A172 (cell line): Measurements from ENCODE around the gene NHSL2. TPM values are rescaled to one million over a fixed set of nuclear protein-coding genes. Genes with fewer than 3 reads are reported as not detected.

Experiments
- DNase-seq: peaks from one replicate; pipeline ENCODE4 v3.0.0-alpha.2; 2015; ENCODE audit warnings: low spot score
- total RNA-seq: library from RNA; depleted of rRNA; stranded (reverse); fragments of >200 nt; shearing (Covaris generic); gene quantifications from 2 replicates; pipeline ENCODE4 v1.2.3, GENCODE V29; 2014

Gene NHSL2
- total RNA-seq, 1 experiment from 2014 or later: not detected

DNA sequence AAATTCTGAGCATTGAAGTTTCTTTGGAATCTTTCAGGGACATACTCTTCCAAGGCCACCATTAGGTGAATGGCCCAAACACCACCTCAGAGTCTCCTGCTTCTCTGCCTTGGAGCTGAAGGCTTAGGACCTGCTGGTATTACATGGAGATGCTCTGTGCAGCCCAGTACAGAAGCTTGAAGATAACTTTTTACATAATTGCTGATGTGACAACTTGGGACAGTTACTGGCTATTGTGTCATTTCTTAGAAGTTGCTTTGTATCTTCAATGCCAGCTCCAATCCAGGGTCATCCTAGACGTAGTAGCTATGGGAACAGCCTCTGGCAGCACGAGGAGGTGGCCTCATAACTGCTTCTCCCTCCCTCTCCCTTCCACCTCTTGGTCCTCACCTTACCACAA is 160.6 kb downstream of the NHSL2 start:
- no peak for DNase-seq

DNA sequence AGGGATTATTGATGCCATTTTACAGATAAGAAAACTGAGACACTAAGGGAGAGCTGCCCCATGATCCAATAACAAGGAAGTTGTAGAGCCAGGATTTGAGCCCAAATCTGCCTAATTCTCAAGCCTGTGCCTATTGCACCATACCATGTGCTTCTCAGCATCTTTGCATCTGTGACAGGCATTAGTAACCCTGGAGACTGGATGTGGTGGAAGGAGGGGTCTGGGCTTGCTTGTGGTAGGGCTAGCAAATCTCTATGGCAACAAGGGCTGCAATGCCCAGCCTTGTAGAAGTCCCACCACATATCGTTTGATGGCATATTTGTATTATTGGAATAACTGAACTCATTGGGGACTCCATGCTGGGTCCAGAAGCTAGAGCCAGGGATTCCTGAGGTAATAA is 163.0 kb downstream of the NHSL2 start:
- no peak for DNase-seq

- no peak for DNase-seq
Measured at GRCh38 chrX:72078411-72078810, 167.8 kb downstream of the NHSL2 start.

GRCh38 chrX:72079607-72080006 is 169.0 kb downstream of the NHSL2 start:
- no peak for DNase-seq

GRCh38 chrX:72080150-72080549 is 169.5 kb downstream of the NHSL2 start:
- DNase-seq: no peak

DNA sequence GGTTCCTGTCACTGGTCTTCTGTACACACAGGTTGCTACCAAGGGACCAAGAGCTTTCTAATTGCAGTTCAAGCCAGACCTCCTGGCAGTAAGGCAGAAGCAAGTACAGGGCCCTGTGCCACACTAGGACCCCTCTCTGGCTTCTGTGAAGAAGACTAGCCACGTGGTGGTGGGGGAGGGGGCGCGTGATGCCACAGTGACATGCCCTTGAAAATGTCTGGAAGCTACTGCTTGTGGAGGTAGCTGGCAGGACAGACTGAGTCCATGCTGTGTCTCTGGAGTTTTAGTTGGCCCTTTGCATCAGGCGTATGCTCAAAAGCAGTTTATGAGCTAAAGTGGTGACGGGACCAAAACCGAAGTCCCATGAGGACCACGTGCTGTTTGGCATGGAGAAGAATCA is 170.2 kb downstream of the NHSL2 start:
- DNase-seq: no peak

DNA sequence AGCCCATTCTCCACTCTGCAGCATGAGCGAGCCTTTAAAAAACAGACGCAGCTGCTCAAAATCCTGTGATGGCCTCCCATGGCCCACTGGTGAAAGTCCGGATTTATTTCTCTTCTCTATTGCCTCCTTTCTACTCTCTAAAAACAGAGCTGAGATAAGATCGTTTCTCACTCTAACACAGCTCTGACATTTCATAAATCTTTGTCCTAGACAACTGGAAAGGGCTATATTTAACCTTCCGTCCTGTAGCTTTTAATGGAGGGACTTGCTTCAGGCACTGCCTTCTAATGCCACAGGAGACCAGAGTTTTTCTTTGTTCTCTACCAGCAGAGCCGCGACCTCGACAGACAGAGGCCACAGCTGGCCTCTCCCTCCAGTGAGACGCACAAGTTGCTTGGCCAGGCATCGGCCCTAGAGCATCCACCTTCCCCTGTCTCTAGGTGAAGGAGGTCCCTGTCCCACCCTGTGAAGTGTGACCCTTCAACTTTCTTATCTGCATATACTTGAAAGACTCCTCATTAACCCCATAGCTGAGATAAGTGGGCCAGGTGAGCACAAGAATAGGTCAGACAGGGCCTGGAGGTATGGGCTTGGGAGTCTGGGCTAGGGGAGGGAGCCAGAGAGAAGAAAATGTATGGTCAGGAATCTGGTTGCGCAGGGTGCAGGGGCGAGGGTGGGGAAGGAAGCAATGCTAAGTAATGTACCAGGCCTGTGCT is 171.1 kb downstream of the NHSL2 start:
- DNase-seq: no peak

GRCh38 chrX:72083291-72083690 is 172.6 kb downstream of the NHSL2 start:
- DNase-seq: no peak

GRCh38 chrX:72084114-72084513 is 173.5 kb downstream of the NHSL2 start:
- DNase-seq: no peak

DNA sequence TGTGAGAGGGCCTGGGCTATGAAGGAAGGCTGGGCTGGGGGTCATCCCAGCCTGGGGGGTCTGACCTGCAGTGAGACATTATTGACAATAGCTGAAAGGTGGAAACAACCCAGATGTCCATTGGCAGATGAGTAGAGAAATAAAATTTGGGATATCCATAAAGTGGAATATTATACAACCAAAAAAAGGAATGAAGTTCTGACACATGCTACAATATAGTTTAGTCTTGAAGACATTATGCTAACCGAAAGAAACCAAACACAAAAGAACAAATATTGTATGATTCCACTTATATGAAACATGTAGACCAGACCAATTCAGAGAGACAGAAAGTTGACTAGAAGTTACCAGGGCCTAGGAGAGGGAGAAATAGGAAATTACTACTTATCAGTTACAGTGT is 176.3 kb downstream of the NHSL2 start:
- DNase-seq: no peak

DNA sequence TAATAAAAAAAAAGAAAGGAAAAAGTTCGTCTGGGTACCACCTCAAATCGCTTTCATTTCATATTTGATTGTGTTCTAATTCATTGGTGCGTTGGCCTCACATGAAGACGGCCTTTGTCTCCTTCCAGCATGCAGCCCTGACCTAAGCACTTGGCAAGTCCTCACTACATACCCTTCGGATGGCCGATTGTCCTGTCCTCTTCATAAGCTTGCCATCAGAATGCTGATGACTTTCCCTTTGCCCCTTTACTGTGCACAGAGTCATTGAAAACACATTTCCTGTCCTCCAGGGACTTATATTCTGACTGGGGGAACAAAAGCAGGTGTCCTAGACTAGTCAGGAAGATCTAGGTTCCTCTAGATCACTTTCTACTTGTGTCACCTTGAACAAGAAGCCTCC is 178.1 kb downstream of the NHSL2 start:
- no peak for DNase-seq

- DNase-seq: no peak
Measured at GRCh38 chrX:72089254-72089653, 178.6 kb downstream of the NHSL2 start.

DNA sequence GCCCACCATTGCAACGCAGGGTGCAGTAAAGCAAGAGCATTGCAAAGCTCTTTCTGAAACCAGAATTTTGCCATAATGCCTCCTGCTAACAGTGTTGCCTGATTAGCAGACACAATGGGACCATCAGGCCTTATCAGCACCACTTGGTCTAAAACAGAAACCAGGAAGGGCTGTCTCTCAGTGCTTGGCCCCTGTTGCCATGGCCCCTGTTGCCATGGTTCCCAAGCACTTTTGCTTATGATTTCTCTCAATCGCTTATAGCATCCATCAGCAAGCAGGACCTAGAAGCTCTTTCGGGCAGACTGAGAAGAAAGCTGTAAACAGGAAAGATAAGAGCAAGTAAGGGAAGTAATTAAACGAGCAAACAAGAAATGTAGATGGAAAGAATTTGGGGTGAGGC is 184.2 kb downstream of the NHSL2 start:
- DNase-seq: no peak

GRCh38 chrX:72095370-72095769 is 184.7 kb downstream of the NHSL2 start:
- DNase-seq: no peak

GRCh38 chrX:72097098-72097497 is 186.5 kb downstream of the NHSL2 start:
- no peak for DNase-seq

DNA sequence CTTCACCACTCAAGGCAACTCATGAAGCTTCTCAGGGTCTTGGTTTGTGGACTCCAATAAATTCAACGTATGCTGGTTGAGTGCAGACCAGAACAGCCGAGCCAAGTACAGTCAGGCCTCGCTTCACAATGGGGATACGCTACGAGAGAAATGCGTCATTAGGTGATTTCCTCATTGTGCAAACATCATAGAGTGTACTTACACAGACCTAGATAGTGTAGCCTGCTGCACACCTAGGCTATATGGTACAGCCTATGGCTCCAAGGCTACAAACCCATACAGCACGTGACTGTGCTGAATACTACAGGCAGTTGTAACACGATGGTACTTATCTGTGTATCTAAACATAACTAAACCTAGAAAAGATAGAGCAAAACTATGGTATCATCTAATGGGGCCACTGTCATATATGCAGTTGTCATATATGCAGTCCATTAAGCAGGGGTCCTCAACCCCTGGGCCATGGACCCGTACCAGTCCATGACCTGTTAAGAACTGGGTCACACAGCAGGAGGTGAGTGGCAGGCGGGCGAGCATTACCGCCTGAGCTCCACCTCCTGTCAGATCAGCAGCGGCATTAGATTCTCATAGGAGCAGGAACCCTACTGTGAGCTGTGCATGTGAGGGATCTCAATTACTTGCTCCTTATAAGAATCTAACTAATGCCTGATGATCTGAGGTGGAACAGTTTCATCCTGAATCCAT is 189.6 kb downstream of the NHSL2 start:
- no peak for DNase-seq

- DNase-seq: no peak
Measured at GRCh38 chrX:72100824-72101351, 190.2 kb downstream of the NHSL2 start.

GRCh38 chrX:72101597-72102037 is 191.0 kb downstream of the NHSL2 start:
- DNase-seq: no peak

DNA sequence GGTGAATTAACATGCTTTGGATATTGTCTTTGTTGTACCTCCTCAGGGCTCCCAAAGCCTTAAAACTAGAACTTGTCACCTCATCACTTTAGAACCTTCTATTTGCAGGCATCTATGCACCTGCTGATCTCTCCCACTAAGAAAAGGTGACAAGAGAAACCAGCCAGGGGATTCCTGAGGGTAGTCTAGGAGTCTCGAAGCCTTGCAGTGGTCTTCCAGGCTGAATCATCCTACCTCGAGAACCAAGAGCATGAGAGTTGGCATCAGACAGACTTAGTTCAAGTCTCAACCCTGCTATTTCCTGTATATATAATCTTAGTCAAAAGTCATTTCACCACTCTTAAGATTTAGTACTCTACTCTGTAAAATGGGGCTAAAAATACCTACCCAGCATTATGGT is 191.5 kb downstream of the NHSL2 start:
- no peak for DNase-seq

DNA sequence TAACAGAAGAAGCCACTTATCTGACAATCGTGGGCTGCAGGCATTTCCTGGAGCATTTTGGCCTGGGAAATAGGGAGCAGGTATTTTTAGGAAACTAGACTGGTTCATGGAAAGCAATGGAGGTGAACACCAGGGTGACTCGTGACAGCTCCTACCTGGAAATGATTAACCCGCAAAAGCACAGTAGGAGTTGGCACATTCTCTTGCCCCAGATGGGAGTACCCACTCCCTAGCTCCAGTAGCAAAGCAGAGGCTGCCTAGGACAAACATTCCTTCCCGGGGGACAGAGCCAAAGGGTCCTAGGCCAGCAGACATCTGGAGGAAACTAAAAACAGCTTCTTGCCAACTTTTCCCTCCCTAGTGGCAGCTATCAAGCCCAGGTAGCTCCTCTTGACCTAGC is 192.1 kb downstream of the NHSL2 start:
- no peak for DNase-seq

- no peak for DNase-seq
Measured at GRCh38 chrX:72105436-72105835, 194.8 kb downstream of the NHSL2 start.

GRCh38 chrX:72107320-72107719 is 196.7 kb downstream of the NHSL2 start:
- no peak for DNase-seq
